NCI-H345 treated with DMSO at 0.1 percent for 48 hours (cell line): ENCODE data around the gene ZDHHC11.
A peak's percentile ranks its signal among the peaks of the same experiment; 100 is the strongest.
"Not testable (repeated sequence)": the region's sequence is repeated elsewhere in the genome, so short reads cannot be mapped to it uniquely, and the experiment has no call there.

Source experiments
- DNase-seq: peaks from one replicate; lab custom pipeline; 2025; ENCODE audit not compliant: unreplicated experiment; lab: John Stamatoyannopoulos, UW

The ZDHHC11 gene

DNA sequence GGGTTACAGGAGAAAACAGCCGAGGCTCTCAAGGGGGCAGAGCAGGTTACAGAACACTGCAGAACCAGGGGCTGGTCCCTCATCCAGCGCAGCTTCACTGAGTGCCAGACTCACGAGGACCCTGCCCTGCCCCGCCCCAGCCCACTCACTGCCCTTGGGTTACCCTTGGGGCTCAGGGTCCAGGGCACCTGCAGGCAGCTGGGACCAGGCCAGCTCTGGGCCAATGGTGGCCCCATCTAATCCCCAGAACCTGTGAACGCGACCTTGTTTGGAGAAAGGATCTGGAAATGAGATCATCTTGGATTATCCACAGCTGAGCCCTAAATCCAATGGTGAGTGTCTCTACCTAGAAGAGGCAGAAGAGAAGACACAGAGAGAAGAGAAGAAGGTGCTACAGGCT, 72.4 kb downstream of the ZDHHC11 start:
- DNase-seq = not testable (repeated sequence)

DNA sequence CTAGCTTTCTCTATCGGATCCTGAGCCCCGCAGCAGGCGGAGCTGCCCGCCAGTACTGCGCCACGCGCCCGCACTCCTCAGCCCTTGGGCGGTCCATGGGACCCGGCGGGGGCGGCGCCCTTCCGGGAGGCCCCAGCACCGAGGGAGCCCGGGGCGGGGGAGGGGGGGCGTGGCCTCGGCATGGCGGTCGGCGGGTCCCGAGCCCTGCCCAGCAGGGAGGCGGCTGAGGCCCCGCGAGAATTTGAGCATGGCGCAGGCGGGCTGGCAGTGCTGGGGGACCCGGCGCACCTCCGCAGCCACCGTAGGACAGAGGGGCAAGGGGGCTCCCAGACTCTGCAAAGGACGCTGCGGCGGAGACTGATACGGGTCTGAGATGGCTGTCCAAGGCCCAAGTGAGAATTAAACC, 73.0 kb downstream of the ZDHHC11 start:
- DNase-seq = no peak

DNA sequence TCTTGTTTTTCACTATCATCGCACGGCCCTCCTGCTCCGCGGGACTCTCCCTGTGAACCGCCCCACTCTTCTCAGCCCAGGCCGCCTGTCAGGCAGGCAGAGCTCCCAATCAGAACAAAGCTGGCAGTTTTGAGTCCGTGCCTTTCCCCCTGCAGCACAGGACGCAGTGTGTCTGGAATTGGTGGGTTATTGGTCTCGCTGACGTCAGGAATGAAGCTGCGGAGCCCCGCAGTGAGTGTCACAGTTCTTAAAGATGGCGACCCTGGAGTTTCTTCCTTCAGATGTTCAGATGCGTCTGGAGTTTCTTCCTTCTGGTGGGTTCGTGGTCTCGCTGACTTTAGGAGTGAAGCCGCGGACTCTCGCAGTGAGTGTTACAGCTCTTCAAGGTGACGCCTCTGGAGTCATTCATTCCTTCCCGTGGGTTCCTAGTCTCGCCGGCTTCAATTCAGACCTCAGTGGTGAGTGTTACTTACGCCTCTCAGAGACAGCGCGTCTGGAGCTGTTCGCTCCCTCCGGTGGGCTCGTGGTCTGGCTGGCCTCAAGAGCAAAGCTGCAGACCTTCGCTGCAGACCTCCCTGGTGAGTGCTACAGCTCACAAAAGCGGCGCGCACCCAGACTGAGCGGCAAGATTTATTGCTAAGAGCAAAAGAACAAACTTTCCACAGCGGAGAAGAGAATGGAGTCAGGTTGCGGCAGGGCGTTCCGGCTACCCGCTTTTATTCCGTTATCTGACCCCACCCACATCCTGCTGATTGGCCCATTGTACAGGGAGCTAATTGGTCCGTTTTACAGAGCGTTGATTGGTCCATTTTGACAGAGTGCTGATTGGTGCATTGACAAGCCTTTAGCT, 73.7 kb downstream of the ZDHHC11 start:
- no peak for DNase-seq

- DNase-seq = no peak
These were observed 74.6 kb downstream of the ZDHHC11 start for GRCh38 chr5:775961-776861.

DNA sequence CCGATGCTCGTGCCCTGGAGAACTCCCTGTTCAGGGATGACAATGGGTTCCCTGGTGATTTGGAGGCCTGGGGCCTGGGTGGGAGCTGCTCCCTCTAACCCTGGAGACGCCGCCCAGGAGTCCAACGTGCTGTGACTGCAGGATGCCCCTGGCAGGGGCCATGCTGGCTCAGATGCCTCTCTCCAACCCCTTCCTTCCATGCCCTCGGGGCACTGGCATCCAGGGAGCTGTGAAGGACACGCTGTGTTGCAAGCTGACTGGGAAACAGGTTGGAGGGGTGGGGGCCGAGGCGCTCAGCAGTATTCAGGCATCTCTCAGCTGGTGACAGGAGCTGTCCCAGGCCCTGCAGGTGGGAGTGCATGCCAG, 75.2 kb downstream of the ZDHHC11 start:
- DNase-seq = peak; percentile 1

GRCh38 chr5:774854-775505, 75.8 kb downstream of the ZDHHC11 start:
- not testable (repeated sequence) for DNase-seq

- DNase-seq = not testable (repeated sequence)
These were observed 76.5 kb downstream of the ZDHHC11 start for GRCh38 chr5:774304-774703.

DNA sequence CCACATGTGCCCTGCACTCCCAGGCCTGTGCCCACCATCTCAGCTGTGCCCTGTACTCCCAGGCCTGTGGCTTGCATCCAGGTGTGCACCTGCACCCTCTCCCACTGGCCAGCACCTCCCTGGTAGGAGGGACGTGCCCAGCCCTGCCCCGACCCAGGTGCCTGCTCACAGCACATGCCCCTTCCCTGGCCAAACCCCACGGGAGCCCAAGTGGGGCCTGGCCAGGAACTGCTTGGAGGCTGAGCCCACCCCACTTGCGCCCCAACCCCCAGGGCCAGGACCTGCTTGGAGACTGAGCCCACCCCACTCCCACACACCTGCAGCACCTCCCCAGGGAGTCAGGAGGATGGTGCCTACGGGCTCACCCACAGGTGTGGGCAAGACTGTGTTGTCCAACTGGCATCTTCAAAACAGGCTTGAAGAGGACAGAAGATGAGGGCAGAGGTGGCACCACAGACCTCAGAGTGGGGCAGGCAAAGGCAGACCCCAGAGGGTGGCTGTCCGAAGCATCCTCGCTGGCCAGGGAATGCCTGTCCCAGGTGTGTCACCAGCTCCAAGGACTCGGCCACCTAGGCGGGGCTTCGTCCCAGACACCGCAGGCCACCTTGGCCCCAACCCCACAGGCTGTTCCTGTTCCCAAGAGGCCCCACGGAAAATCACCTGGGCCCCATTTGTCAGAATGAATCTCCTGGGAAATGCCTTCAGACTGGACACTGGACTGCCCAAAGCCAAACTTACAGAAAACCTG, 77.1 kb downstream of the ZDHHC11 start:
- no peak for DNase-seq

DNA sequence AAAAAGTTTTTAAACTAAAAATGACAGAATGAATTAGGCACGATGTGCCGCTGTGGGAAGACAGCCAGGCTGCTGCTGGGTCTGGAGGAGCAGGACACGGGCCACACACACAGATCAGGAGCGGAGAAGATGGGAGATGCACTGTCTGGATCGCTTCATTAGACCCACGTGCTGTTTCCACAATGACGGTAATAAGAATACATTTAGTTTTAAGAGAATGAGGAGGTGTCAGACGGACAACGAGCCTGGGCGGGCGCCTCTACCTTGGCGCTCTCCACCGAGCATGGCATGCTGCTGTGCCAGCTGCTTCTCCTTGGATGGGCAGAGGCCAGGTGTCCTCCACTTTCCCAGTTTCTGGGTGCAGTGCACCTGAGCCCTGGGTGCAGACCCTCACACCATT, 77.9 kb downstream of the ZDHHC11 start:
- DNase-seq = not testable (repeated sequence)

DNA sequence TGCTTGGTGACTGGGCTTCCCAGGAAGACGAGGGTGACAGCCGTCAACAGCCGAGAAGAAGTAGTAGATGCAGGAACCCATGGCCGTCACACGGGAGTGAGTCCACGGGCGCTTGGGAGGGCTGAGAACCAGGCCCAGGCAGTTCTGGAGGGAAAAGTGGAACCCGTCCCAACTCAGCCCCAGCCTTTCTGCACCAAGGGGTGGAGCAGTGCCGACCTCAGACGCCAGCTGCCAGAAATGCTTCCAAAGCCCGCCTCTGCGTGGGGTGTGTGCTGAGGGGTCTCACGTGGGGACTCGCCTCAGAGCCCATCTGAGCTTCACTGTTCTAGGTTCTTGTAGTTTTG, 78.3 kb downstream of the ZDHHC11 start:
- not testable (repeated sequence) for DNase-seq

DNA sequence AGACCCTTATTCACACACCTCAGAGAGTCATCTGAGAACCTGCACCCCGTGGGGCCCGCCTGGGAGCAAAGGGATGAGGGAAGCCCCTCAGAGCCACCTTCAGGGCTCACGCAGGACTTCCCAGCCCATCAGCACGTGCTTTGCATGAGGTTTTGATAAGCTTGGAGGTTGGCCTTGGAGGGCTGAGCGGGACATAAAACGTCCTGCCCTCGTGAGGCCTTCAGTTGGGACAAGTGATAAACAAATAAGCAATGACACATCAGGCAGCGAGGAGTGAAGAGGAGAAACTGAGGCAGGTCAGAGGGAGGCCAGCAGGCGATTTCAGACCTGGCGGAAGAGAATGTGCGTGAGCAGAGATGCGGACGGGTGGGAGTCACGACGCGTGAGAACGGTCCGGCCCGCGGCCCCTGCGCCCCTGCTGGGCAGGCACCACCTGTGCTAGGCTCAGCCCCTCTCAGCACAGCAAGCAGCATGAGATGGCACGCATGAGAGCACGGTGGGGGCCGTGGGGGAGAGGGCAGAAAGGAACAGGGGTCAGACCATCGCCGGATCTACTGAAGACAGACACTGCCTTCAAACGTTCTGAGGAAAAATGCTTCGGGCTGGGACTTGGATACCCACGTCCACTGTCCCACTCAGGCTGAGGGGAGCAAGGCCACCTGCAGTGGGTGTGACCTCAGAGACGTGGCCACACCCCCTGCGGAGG, 78.8 kb downstream of the ZDHHC11 start:
- not testable (repeated sequence) for DNase-seq

- DNase-seq = not testable (repeated sequence)
These were observed 79.6 kb downstream of the ZDHHC11 start for GRCh38 chr5:771087-771781.

- not testable (repeated sequence) for DNase-seq
These were observed 80.2 kb downstream of the ZDHHC11 start for GRCh38 chr5:770585-770984.

- not testable (repeated sequence) for DNase-seq
These were observed 81.2 kb downstream of the ZDHHC11 start for GRCh38 chr5:769485-770145.

DNA sequence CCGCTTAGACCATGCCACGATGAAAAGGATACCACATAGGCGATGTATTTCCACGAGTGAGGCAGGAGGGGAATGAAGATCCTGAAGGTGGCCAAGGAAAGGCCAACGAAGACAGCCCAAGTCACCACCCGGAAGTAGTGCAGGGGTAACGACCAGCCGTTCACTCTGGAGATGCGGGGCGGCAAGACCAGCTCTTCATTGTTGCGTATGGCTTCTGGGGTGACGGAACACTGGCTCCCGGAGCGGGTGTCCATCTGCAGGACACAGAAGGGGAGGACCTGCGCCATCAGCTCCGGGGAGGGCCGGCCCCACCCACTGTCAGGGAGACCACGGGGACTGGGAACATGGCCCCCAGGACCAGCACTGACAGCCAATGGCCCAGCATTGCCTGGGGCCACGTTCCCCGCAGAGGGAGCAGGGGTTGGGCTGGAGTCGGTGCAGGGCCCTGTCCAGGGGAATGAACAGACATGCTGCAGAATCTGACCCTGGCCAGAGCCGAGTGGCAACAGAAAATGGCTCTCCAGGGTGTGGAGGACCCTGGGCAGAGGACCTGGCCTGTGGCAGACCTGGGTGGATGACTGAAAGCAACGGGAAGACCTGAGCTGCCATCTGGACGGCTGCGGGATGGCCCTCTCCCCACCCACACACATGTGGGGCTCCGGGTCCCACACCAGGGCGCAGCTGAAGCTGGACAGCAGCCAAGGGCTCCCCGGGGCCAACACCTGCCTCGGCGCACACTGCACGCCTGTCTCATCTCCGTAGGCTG, 83.9 kb downstream of the ZDHHC11 start:
- no peak for DNase-seq

- no peak for DNase-seq
These were observed 84.7 kb downstream of the ZDHHC11 start for GRCh38 chr5:765948-766631.

DNA sequence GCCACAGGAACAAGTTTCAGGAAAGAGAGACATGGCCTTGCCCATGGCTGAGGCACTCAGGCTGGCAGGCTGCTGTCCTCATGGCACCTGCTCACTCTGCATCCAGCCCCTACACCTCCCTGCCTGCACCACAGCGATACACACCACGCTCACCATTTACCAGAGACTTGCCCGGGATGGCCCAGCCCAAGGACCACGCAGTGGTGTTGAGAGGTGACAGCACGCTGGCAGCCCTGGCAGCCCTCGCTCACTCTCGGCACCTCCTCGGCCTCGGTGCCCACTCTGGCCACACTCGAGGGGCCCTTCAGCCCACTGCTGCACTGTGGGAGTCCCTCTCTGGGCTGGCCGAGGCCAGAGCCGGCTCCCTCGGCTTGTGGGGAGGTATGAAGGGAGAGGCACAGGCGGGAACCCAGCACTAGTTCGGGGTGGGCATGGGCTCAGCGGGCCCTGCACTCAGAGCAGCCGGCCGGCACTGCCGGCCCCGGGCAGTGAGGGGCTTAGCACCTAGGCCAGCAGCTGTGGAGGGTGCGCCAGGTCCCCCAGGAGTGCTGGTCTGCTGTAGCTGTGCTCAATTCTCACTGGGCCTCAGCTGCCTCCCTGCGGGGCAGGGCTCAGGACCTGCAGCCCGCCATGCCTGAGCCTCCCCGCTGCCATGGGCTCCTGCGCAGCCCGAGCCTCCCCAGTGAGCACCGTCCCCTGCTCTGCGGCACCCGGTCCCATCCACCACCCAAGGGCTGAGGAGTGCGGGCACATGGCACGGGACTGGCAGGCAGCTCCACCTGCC, 86.6 kb downstream of the ZDHHC11 start:
- no peak for DNase-seq
